Adrenal gland (tissue), 12 donors: ENCODE data around the gene DHX58. TPM values are rescaled to one million over a fixed set of nuclear protein-coding genes. Genes with fewer than 3 reads are reported as not detected.

Source experiments
- DNase-seq, 7 donors: peaks; one replicate each; pipeline ENCODE4 v3.0.0-alpha.2; 2019 to 2020
- H3K27ac ChIP-seq, 5 donors: fragments of 200-600 bp; sonication (generic) in 4 of 5; 1 replicate in 3 of 5; 2 replicates in 2 of 5; pipeline versions ENCODE4 v1.5.1 to v1.8.0; 2016 to 2020; ENCODE audit warnings: mild to moderate bottlenecking in 1 of 5
- H3K27me3 ChIP-seq: fragments of 200-600 bp; 2 replicates; pipeline ENCODE4 v1.8.0; 2021
- H3K36me3 ChIP-seq, 2 donors: fragments of 200-600 bp; replicated peaks in 1 of 2; 1 replicate in 1 of 2; 2 replicates in 1 of 2; pipeline versions ENCODE4 v1.5.1 to v1.8.0; 2018 to 2022
- H3K4me1 ChIP-seq, 2 donors: fragments of 200-600 bp; replicated peaks in 1 of 2; 1 replicate in 1 of 2; 2 replicates in 1 of 2; pipeline versions ENCODE4 v1.5.1 to v1.8.0; 2018 to 2021
- H3K4me3 ChIP-seq, 4 donors: fragments of 200-600 bp; sonication (generic) in 3 of 4; one replicate each; pipeline ENCODE4 v1.5.1; 2016 to 2018
- H3K9me3 ChIP-seq, 3 donors: fragments of 200-600 bp; sonication (generic) in 1 of 3; replicated peaks in 1 of 3; 1 replicate in 2 of 3; 2 replicates in 1 of 3; pipeline versions ENCODE4 v1.5.1 to v1.8.0; 2016 to 2021
- CTCF ChIP-seq, 6 experiments: fragments of 450-650 bp in 4 of 6; fragments of 200-600 bp in 2 of 6; sonication (generic) in 1 of 6; IDR thresholded peaks; 1 replicate in 5 of 6; 2 replicates in 1 of 6; pipeline versions ENCODE4 v1.5.1 to v1.8.0; 2016 to 2021; ENCODE audit warnings: antibody characterized with exemption in 6 of 6, mild to moderate bottlenecking in 2 of 6, moderate library complexity in 1 of 6
- POLR2A ChIP-seq, 2 donors: fragments of 450-650 bp; IDR thresholded peaks; one replicate each; pipeline ENCODE4 v1.6.1; 2017; ENCODE audit warnings: antibody characterized with exemption in 2 of 2, mild to moderate bottlenecking in 2 of 2, moderate library complexity in 1 of 2
- WGBS, 4 donors: extraction: QIAGEN DNeasy Blood & Tissue Kit in 2 of 4; methylation state at CpG; one replicate each; pipeline versions ENCODE4 v1.1.5 to v1.1.7; 2013 to 2017; 5-methylcytosine and 5-hydroxymethylcytosine counted together
- intact Hi-C, 2 donors: fragments of 100-400 bp; cut with DNase I; formaldehyde crosslinking; loops; one replicate each; pipeline versions ENCODE4 v1.14.1 to v1.15.0; 2022 to 2023
- polyA plus RNA-seq, 3 donors: library from polyadenylated mRNA; stranded (reverse); fragments of 200-250 nt in 2 of 3; fragments of 350-450 nt in 1 of 3; fragmentation: Illumina TruSeq in 1 of 3; extraction: RNeasy Lipid Tissue Mini Kit (QIAGEN cat#74804) in 1 of 3; gene quantifications; one replicate each; pipeline ENCODE4 v1.2.3, GENCODE V29; 2013 to 2014
- total RNA-seq, 9 donors: library from RNA; depleted of rRNA in 4 of 9; stranded (reverse); fragments of >200 nt in 4 of 9; fragments of 120-200 nt in 1 of 9; fragmentation: NEBNext Ultra II Directional in 1 of 9; extraction: Animal tissue kit (Norgen Biotek cat#: 25700) in 1 of 9; gene quantifications; one replicate each; pipeline versions ENCODE4 v1.1.0 to v1.2.4, GENCODE V29; 2013 to 2023
- donor health status: healthy with polysubstance abuse.
- donor health status: Bipolar disorder and iron deficiency.
- donor health status: DM: yes; HTN: yes; CAD: no.
- donor health status: DM: no; HTN: no; CAD: no.
- donor health status: DM: no; HTN: no; CAD: no.
- donor health status: DM: yes; HTN: yes; CAD: no.

DHX58 gene
- total and polyA plus RNA-seq, 12 donors: 16.3 to 117 (median 31.9) TPM

- TF ChIP-seq POLR2A (IDR thresholded peaks at IDR 0.05) (no peak), CTCF (IDR thresholded peaks at IDR 0.05) (no peak)
- DNase-seq: no peak
- H3K9me3 ChIP-seq: no peaks in the 10 kb centered on the region
Observed at GRCh38 chr17:42051645-42052044, 60.9 kb downstream of the DHX58 start.

More at GRCh38 chr17:42051645-42052044, 60.9 kb downstream of the DHX58 start:
- peaks cover 0 to 6% of the 10 kb centered on the region in 2 donors for H3K4me1 ChIP-seq
- H3K36me3 ChIP-seq: no peaks in the 10 kb centered on the region
- no peak overlapping the region for H3K4me3 ChIP-seq
- 90 to 100% (median 91%) methylated on average over 4 to 7 of the region's 7 CpGs for WGBS, 4 donors
- intact Hi-C loops: no loop called here
- H3K27me3 ChIP-seq: no peaks in the 10 kb centered on the region
- no peak overlapping the region for H3K27ac ChIP-seq

Other genes starting within 250 kb of the DHX58 start
- 10 to 100 TPM; 14.7 to 42.9 (median 22.9) TPM for gene KLHL11, start 247.3 kb downstream of the DHX58 start, total RNA-seq
- 1 to 10 TPM in 1 of 3 donors, under 1 TPM in 2; 0.17 to 3.2 (median 0.97) TPM for gene KLHL11, start 247.3 kb downstream of the DHX58 start, polyA plus RNA-seq
- gene ACLY, start 193.8 kb downstream of the DHX58 start, total RNA-seq: 100 to 1,000 TPM in 2 of 9 donors, 10 to 100 TPM in 7; 61.8 to 190 (median 74.4) TPM
- 100 to 1,000 TPM in 1 of 3 donors, 10 to 100 TPM in 2; 18.0 to 132 (median 22.7) TPM for gene ACLY, start 193.8 kb downstream of the DHX58 start, polyA plus RNA-seq
- gene ODAD4, start 182.1 kb downstream of the DHX58 start, total RNA-seq: 1 to 10 TPM in 1 of 9 donors, under 1 TPM in 7, not detected in 1; 0.39 to 1.4 (median 0.46) TPM
- gene ODAD4, start 182.1 kb downstream of the DHX58 start, polyA plus RNA-seq: 1 to 10 TPM; 1.2 to 3.5 (median 1.3) TPM
- 10 to 100 TPM; 28.8 to 78.5 (median 69.2) TPM for gene CNP, start 145.9 kb downstream of the DHX58 start, total RNA-seq
- gene CNP, start 145.9 kb downstream of the DHX58 start, polyA plus RNA-seq: 10 to 100 TPM; 27.9 to 44.6 (median 34.2) TPM
- 10 to 100 TPM; 44.4 to 96.4 (median 66.2) TPM for gene DNAJC7, start 95.3 kb downstream of the DHX58 start, total RNA-seq
- gene DNAJC7, start 95.3 kb downstream of the DHX58 start, polyA plus RNA-seq: 100 to 1,000 TPM; 102 to 148 (median 134) TPM
- 10 to 100 TPM; 22.9 to 56.8 (median 27.5) TPM for gene NKIRAS2, start 92.6 kb downstream of the DHX58 start, total RNA-seq
- gene NKIRAS2, start 92.6 kb downstream of the DHX58 start, polyA plus RNA-seq: 10 to 100 TPM; 23.1 to 31.9 (median 31.4) TPM
- 1 to 10 TPM in 1 of 9 donors, under 1 TPM in 8; 0.14 to 1.1 (median 0.69) TPM for gene C17orf113, start 62.1 kb downstream of the DHX58 start, total RNA-seq
- under 1 TPM; 0.20 to 0.72 (median 0.34) TPM for gene C17orf113, start 62.1 kb downstream of the DHX58 start, polyA plus RNA-seq
- under 1 TPM in 3 of 9 donors, not detected in 6; 0.07 to 0.11 (median 0.11) TPM for gene ZNF385C, start 14.2 kb downstream of the DHX58 start, total RNA-seq
- under 1 TPM; 0.11 to 0.16 (median 0.13) TPM for gene ZNF385C, start 14.2 kb downstream of the DHX58 start, polyA plus RNA-seq
- gene KAT2A, start 8.7 kb upstream of the DHX58 start, total RNA-seq: 100 to 1,000 TPM in 1 of 9 donors, 10 to 100 TPM in 8; 16.0 to 136 (median 53.2) TPM
- gene KAT2A, start 8.7 kb upstream of the DHX58 start, polyA plus RNA-seq: 100 to 1,000 TPM in 2 of 3 donors, 10 to 100 TPM in 1; 23.7 to 671 (median 386) TPM
- gene HSPB9, start 10.1 kb upstream of the DHX58 start, total RNA-seq: under 1 TPM in 5 of 9 donors, not detected in 4; 0.14 to 0.27 (median 0.18) TPM
- under 1 TPM in 2 of 3 donors, not detected in 1; 0.20 to 0.72 TPM for gene HSPB9, start 10.1 kb upstream of the DHX58 start, polyA plus RNA-seq
- 100 to 1,000 TPM in 8 of 9 donors, 10 to 100 TPM in 1; 96.9 to 216 (median 161) TPM for gene RAB5C, start 42.3 kb upstream of the DHX58 start, total RNA-seq
- gene RAB5C, start 42.3 kb upstream of the DHX58 start, polyA plus RNA-seq: 100 to 1,000 TPM in 2 of 3 donors, 10 to 100 TPM in 1; 55.8 to 206 (median 115) TPM
- gene KCNH4, start 68.4 kb upstream of the DHX58 start, total RNA-seq: under 1 TPM in 7 of 9 donors, not detected in 2; 0.14 to 0.41 (median 0.19) TPM
- 1 to 10 TPM in 1 of 3 donors, under 1 TPM in 2; 0.13 to 1.0 (median 0.26) TPM for gene KCNH4, start 68.4 kb upstream of the DHX58 start, polyA plus RNA-seq
- gene HCRT, start 72.7 kb upstream of the DHX58 start, total RNA-seq: not detected
- not detected for gene HCRT, start 72.7 kb upstream of the DHX58 start, polyA plus RNA-seq
- gene GHDC, start 81.8 kb upstream of the DHX58 start, total RNA-seq: 100 to 1,000 TPM in 1 of 9 donors, 10 to 100 TPM in 8; 31.6 to 344 (median 71.1) TPM
- 10 to 100 TPM; 10.5 to 33.9 (median 30.4) TPM for gene GHDC, start 81.8 kb upstream of the DHX58 start, polyA plus RNA-seq
- 100 to 1,000 TPM in 6 of 9 donors, 10 to 100 TPM in 3; 30.3 to 128 (median 111) TPM for gene STAT5B, start 163.7 kb upstream of the DHX58 start, total RNA-seq
- 10 to 100 TPM; 44.7 to 70.6 (median 58.1) TPM for gene STAT5B, start 163.7 kb upstream of the DHX58 start, polyA plus RNA-seq
- gene STAT5A, start 175.8 kb upstream of the DHX58 start, total RNA-seq: 100 to 1,000 TPM in 4 of 9 donors, 10 to 100 TPM in 5; 12.0 to 169 (median 84.2) TPM
- gene STAT5A, start 175.8 kb upstream of the DHX58 start, polyA plus RNA-seq: 10 to 100 TPM; 22.6 to 51.4 (median 39.2) TPM